HG03139 (cell line): Measurements from ENCODE around the gene CNPY1.

Experiments used
- ATAC-seq: cut with Tn5 transposase; IDR thresholded peaks from one replicate; pipeline ENCODE4 v1.9.1; 2021; ENCODE audit not compliant: unreplicated experiment

The CNPY1 gene

GRCh38 chr7:155469311-155470185 is 76.8 kb downstream of the CNPY1 start:
- no peak for ATAC-seq

GRCh38 chr7:155468785-155469148 is 77.6 kb downstream of the CNPY1 start:
- ATAC-seq = no peak

GRCh38 chr7:155467846-155468784 is 78.2 kb downstream of the CNPY1 start:
- no peak for ATAC-seq

- ATAC-seq = peak; percentile 73
These were observed 79.3 kb downstream of the CNPY1 start for GRCh38 chr7:155466814-155467733.

GRCh38 chr7:155466142-155466813 is 80.1 kb downstream of the CNPY1 start:
- no peak for ATAC-seq

GRCh38 chr7:155465761-155466141 is 80.6 kb downstream of the CNPY1 start:
- no peak for ATAC-seq

GRCh38 chr7:155464948-155465739 is 81.2 kb downstream of the CNPY1 start:
- no peak for ATAC-seq

- ATAC-seq = no peak
These were observed 82.2 kb downstream of the CNPY1 start for GRCh38 chr7:155464183-155464582.

- no peak for ATAC-seq
These were observed 83.1 kb downstream of the CNPY1 start for GRCh38 chr7:155463114-155463811.

GRCh38 chr7:155462163-155462735 is 84.1 kb downstream of the CNPY1 start:
- ATAC-seq = no peak

- no peak for ATAC-seq
These were observed 84.7 kb downstream of the CNPY1 start for GRCh38 chr7:155461631-155462030.

GRCh38 chr7:155460926-155461613 is 85.3 kb downstream of the CNPY1 start:
- no peak for ATAC-seq

- no peak for ATAC-seq
These were observed 86.5 kb downstream of the CNPY1 start for GRCh38 chr7:155459700-155460461.

GRCh38 chr7:155458878-155459699 is 87.3 kb downstream of the CNPY1 start:
- no peak for ATAC-seq

- no peak for ATAC-seq
These were observed 88.1 kb downstream of the CNPY1 start, which contains the start of gene EN2 for GRCh38 chr7:155458111-155458877. EN2 (plus strand) TSS chr7:155458129; CDS start chr7:155458378, 249 bp downstream.
